Measurements from ENCODE around the gene NUPR1. TPM values are rescaled to one million over a fixed set of nuclear protein-coding genes. Genes with fewer than 3 reads are reported as not detected.

The NUPR1 gene
- total and polyA plus RNA-seq, 2 of the 13 experiments (the other 11 are each of a cell fraction or from before 2014, with no cell fraction given), result 18.0 to 25.6 TPM

- TF ChIP-seq TCF12 (IDR thresholded peaks at IDR 0.05) (no peak), TCF12 (CRISPR knock-in tag; IDR thresholded peaks at IDR 0.05) (no peak), SAFB2 (CRISPR knock-in tag; IDR thresholded peaks at IDR 0.05; ENCODE audit: borderline replicate concordance, low read depth) (no peak), ATF1 (CRISPR knock-in tag; IDR thresholded peaks at IDR 0.05) (no peak), KLF13 (CRISPR knock-in tag; IDR thresholded peaks at IDR 0.05) (no peak), MLXIP (CRISPR knock-in tag; IDR thresholded peaks at IDR 0.05; ENCODE audit: borderline replicate concordance) (no peak), ELF4 (CRISPR knock-in tag; IDR thresholded peaks at IDR 0.05; ENCODE audit: borderline replicate concordance) (no peak), GRHL1 (CRISPR knock-in tag; conservative IDR thresholded peaks at IDR 0.05) (no peak), CBFB (CRISPR knock-in tag; IDR thresholded peaks at IDR 0.05) (no peak), TP53 (CRISPR knock-in tag; conservative IDR thresholded peaks at IDR 0.05) (no peak), HDAC2 (CRISPR knock-in tag; IDR thresholded peaks at IDR 0.05) (peak; percentile 60), ZNF335 (CRISPR knock-in tag; IDR thresholded peaks at IDR 0.05) (no peak), SRY (CRISPR knock-in tag; IDR thresholded peaks at IDR 0.05) (no peak), TAF1 (CRISPR knock-in tag; IDR thresholded peaks at IDR 0.05) (no peak), ZNF383 (CRISPR knock-in tag; IDR thresholded peaks at IDR 0.05; ENCODE audit: borderline replicate concordance) (no peak), NFIB (CRISPR knock-in tag; IDR thresholded peaks at IDR 0.05; ENCODE audit: borderline replicate concordance) (no peak), NCOA5 (CRISPR knock-in tag; IDR thresholded peaks at IDR 0.05) (no peak), SMC3 (IDR thresholded peaks at IDR 0.05; ENCODE audit: low read length) (no peak), ZNF703 (CRISPR knock-in tag; IDR thresholded peaks at IDR 0.05; ENCODE audit: borderline replicate concordance) (no peak), ZSCAN25 (CRISPR knock-in tag; IDR thresholded peaks at IDR 0.05) (peak; percentile 26; the same call in 1 of the 2 replicates), TEAD3 (CRISPR knock-in tag; optimal IDR thresholded peaks at IDR 0.05; ENCODE audit: borderline replicate concordance) (no peak), ZNF180 (CRISPR knock-in tag; IDR thresholded peaks at IDR 0.05; ENCODE audit: borderline replicate concordance, low read depth) (no peak), MED13 (CRISPR knock-in tag; IDR thresholded peaks at IDR 0.05) (no peak), KMT2B (CRISPR knock-in tag; IDR thresholded peaks at IDR 0.05) (no peak), MXD4 (CRISPR knock-in tag; IDR thresholded peaks at IDR 0.05) (0 out of 2 replicates have a peak, but pooled peaks have one; percentile 22), ZNF251 (CRISPR knock-in tag; IDR thresholded peaks at IDR 0.05) (no peak), IKZF5 (CRISPR knock-in tag; IDR thresholded peaks at IDR 0.05) (no peak), ZBTB38 (CRISPR knock-in tag; IDR thresholded peaks at IDR 0.05) (no peak)
These were observed 10.3 kb downstream of the NUPR1 start (continued) for GRCh38 chr16:28528463-28528867.
